Measurements from ENCODE around the gene FBN2.

DNA sequence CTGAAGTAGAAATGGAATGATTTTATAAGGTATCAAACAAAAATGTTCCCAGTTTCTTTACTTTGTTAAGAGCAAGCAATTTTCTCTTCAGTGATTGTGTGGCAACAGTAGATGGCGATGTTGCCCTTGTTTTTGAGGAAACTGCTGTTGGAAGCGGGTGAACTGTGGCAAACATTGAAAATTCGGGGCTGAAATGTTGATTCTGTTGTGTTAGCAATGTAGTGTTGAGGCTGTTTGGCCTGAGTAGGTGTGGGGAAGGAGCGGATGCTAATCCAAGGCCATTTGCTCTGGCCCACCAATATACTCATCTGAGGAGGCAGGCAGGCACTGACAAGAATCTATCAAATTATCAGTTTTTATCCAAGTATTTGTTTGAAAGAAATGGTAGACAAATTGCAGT, 324.7 kb downstream of the FBN2 start:
- TF ChIP-seq, protein P1, sequence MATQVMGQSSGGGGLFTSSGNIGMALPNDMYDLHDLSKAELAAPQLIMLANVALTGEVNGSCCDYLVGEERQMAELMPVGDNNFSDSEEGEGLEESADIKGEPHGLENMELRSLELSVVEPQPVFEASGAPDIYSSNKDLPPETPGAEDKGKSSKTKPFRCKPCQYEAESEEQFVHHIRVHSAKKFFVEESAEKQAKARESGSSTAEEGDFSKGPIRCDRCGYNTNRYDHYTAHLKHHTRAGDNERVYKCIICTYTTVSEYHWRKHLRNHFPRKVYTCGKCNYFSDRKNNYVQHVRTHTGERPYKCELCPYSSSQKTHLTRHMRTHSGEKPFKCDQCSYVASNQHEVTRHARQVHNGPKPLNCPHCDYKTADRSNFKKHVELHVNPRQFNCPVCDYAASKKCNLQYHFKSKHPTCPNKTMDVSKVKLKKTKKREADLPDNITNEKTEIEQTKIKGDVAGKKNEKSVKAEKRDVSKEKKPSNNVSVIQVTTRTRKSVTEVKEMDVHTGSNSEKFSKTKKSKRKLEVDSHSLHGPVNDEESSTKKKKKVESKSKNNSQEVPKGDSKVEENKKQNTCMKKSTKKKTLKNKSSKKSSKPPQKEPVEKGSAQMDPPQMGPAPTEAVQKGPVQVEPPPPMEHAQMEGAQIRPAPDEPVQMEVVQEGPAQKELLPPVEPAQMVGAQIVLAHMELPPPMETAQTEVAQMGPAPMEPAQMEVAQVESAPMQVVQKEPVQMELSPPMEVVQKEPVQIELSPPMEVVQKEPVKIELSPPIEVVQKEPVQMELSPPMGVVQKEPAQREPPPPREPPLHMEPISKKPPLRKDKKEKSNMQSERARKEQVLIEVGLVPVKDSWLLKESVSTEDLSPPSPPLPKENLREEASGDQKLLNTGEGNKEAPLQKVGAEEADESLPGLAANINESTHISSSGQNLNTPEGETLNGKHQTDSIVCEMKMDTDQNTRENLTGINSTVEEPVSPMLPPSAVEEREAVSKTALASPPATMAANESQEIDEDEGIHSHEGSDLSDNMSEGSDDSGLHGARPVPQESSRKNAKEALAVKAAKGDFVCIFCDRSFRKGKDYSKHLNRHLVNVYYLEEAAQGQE (IDR thresholded peaks at IDR 0.05; ENCODE audit: low read depth) = no peak
- TF ChIP-seq EP300 (IDR thresholded peaks at IDR 0.05; ENCODE audit: borderline replicate concordance) = no peak
- TF ChIP-seq, protein P2, sequence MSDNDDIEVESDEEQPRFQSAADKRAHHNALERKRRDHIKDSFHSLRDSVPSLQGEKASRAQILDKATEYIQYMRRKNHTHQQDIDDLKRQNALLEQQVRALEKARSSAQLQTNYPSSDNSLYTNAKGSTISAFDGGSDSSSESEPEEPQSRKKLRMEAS (IDR thresholded peaks at IDR 0.05) = no peak
- no peak for TF ChIP-seq TAF1 (IDR thresholded peaks at IDR 0.05; ENCODE audit: low read depth)
- no peak for TF ChIP-seq ZBTB7A (IDR thresholded peaks at IDR 0.05; ENCODE audit: low read depth)
- no peak for TF ChIP-seq CEBPB (IDR thresholded peaks at IDR 0.05)
- no peak for TF ChIP-seq YY1 (IDR thresholded peaks at IDR 0.05; ENCODE audit: low read depth)
- no peak for TF ChIP-seq TCF12 (IDR thresholded peaks at IDR 0.05; ENCODE audit: low read depth)
- peak; percentile 93 for TF ChIP-seq RAD21 (IDR thresholded peaks at IDR 0.05; ENCODE audit: low read depth)
- TF ChIP-seq CREB1 (IDR thresholded peaks at IDR 0.05; ENCODE audit: low read depth) = no peak
